Brain microvascular endothelial cell (primary cell): ENCODE results near the gene BAMBI.

Experiments
- DNase-seq: peaks from one replicate; pipeline ENCODE4 v3.0.0-alpha.2; 2020
- H3K27ac ChIP-seq: fragments of 250-450 bp; sonication (Bioruptor Pico); 2 replicates; pipeline ENCODE4 v1.5.1; 2020; ENCODE audit warnings: mild to moderate bottlenecking, moderate library complexity
- H3K27me3 ChIP-seq: fragments of 250-450 bp; sonication (Bioruptor Pico); replicated peaks from 2 replicates; pipeline ENCODE4 v1.5.1; 2020; ENCODE audit warnings: mild to moderate bottlenecking
- H3K36me3 ChIP-seq: fragments of 250-450 bp; sonication (Bioruptor Pico); replicated peaks from 2 replicates; pipeline ENCODE4 v1.5.1; 2020; ENCODE audit warnings: mild to moderate bottlenecking
- H3K4me3 ChIP-seq: 2 replicates; pipeline ENCODE4 v1.5.1; 2011; ENCODE audit warnings: low read depth, mild to moderate bottlenecking, control low read depth, low read length, moderate library complexity
- CTCF ChIP-seq: IDR thresholded peaks from 2 replicates; pipeline ENCODE4 v1.5.1; 2011; ENCODE audit warnings: low read depth, mild to moderate bottlenecking, moderate library complexity, low read length, control low read depth, inconsistent platforms; ENCODE audit errors: missing control alignments
- in situ Hi-C: cut with HindIII; loops from 2 replicates; pipeline ENCODE4 v1.10.0; 2017; ENCODE audit warnings: low sequenced_read_pairs, low pct_ligation_motif_present

BAMBI gene

GRCh38 chr10:28669227-28670173 is 7.8 kb upstream of the BAMBI start:
- Histone ChIP-seq H3K36me3 (no peaks in the 10 kb centered on the region), H3K4me3 (peak overlapping the region; percentile 61), H3K27ac (no peak overlapping the region), H3K27me3 (no peaks in the 10 kb centered on the region)
- TF ChIP-seq CTCF, result no peak
- in situ Hi-C loops, result no loop called here
- no peak for DNase-seq

- in situ Hi-C loops, result no loop called here
Measured at GRCh38 chr10:28674782-28675181, 2.5 kb upstream of the BAMBI start.

GRCh38 chr10:28676326-28676967 is 874 bp upstream of the BAMBI start:
- Histone ChIP-seq H3K36me3 (no peaks in the 10 kb centered on the region), H3K27ac (no peak overlapping the region), H3K4me3 (peak overlapping the region; percentile 63), H3K27me3 (no peaks in the 10 kb centered on the region)
- in situ Hi-C loops, result no loop called here
- no peak for DNase-seq
- peak; percentile 31 for TF ChIP-seq CTCF

More at GRCh38 chr10:28674782-28675181, 2.5 kb upstream of the BAMBI start:
- no peak for TF ChIP-seq CTCF
- no peak overlapping the region for H3K27ac ChIP-seq
- DNase-seq, result no peak
- no peaks in the 10 kb centered on the region for H3K27me3 ChIP-seq
- H3K36me3 ChIP-seq, result no peaks in the 10 kb centered on the region
- no peak overlapping the region for H3K4me3 ChIP-seq

GRCh38 chr10:28677888-28678686 is 766 bp downstream of the BAMBI start:
- H3K36me3 ChIP-seq, result peaks cover 6% of the 10 kb centered on the region
- in situ Hi-C loops, result no loop called here
- DNase-seq, result no peak
- no peak for TF ChIP-seq CTCF
- H3K4me3 ChIP-seq, result peak overlapping the region; percentile 86
- H3K27me3 ChIP-seq, result no peaks in the 10 kb centered on the region
- peak overlapping the region; percentile 57 for H3K27ac ChIP-seq

DNA sequence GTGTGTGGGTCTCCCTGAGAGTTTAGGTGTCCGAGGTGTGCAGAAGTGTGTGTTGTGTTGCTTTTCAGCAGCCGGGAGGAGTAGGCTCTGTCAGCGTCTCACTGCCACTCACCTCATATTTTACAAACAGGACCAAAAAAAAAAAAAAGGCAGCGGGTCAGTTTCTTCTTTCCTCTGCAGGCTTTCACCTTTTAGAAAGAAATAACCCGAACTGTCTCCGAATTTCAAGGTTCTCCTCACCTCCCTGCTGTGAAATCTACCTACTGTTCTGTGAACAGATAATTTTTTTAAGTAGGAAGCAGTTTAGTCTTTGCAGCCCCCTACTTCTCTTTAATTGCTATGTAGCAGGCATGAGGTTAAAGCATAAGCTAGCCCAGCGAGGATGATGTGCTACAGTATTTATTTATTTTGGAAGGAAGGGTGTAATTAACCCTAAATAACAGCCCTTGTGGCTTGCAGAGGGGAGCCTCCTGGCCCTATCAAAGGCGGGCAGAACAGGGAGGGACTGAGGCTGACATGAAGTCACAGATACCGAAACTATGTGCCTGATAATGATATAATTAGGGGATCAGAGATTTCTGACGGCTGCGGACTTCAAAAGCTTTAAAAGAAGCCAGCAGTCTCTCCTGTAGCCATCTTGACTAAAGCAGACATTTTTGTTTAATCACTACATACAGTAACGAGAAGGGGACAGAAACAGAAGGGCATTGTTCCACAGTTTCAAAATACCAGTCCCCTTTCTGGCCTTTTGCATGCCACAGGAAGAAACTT is 1.6 kb downstream of the BAMBI start:
- TF ChIP-seq CTCF, result no peak
- Histone ChIP-seq H3K27me3 (no peaks in the 10 kb centered on the region), H3K36me3 (peaks cover 6% of the 10 kb centered on the region), H3K4me3 (peak overlapping the region; percentile 86), H3K27ac (no peak overlapping the region)
- no peak for DNase-seq
- in situ Hi-C loops, result no loop called here
